GM10266 (cell line): ENCODE measurements around the gene PPP1R3D.
"Not testable (repeated sequence)": the region's sequence is repeated elsewhere in the genome, so short reads cannot be mapped to it uniquely, and the experiment has no call there.

Source experiments
- DNase-seq: peaks from one replicate; pipeline ENCODE4 v3.0.0; 2012; ENCODE audit errors: extremely low spot score
- TF ChIP-seq, protein P1 (sequence below): IDR thresholded peaks from 2 replicates; pipeline ENCODE4 v1.5.1; 2012; ENCODE audit warnings: mild to moderate bottlenecking, low read depth; ENCODE audit not compliant: control insufficient read depth, insufficient read depth; ENCODE audit errors: missing control alignments

The PPP1R3D gene

GRCh38 chr20:59961423-59961822, 21.3 kb upstream of the PPP1R3D start:
- TF ChIP-seq, protein P1, sequence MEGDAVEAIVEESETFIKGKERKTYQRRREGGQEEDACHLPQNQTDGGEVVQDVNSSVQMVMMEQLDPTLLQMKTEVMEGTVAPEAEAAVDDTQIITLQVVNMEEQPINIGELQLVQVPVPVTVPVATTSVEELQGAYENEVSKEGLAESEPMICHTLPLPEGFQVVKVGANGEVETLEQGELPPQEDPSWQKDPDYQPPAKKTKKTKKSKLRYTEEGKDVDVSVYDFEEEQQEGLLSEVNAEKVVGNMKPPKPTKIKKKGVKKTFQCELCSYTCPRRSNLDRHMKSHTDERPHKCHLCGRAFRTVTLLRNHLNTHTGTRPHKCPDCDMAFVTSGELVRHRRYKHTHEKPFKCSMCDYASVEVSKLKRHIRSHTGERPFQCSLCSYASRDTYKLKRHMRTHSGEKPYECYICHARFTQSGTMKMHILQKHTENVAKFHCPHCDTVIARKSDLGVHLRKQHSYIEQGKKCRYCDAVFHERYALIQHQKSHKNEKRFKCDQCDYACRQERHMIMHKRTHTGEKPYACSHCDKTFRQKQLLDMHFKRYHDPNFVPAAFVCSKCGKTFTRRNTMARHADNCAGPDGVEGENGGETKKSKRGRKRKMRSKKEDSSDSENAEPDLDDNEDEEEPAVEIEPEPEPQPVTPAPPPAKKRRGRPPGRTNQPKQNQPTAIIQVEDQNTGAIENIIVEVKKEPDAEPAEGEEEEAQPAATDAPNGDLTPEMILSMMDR = no peak
- no peak for DNase-seq

DNA sequence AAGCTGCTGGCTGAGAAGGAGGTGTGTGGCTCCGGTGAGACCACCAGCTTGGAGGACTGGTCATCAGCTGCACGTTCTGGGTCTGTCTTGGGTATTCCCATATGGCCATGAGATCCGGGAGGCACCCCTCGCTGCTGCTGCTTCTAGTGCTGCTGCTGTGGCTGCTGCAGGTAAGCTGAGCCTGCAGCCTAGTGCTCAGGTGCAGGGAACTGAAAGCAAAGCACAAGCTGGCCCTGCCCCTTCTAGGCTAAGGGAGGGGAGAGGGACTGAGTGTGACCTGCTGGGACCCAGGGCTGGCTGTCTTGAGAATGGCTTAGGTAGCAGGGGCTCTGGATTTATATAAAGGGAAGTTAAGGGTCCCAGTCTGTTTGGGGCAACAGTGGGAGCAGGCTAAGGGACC, 18.5 kb upstream of the PPP1R3D start:
- no peak for DNase-seq

DNA sequence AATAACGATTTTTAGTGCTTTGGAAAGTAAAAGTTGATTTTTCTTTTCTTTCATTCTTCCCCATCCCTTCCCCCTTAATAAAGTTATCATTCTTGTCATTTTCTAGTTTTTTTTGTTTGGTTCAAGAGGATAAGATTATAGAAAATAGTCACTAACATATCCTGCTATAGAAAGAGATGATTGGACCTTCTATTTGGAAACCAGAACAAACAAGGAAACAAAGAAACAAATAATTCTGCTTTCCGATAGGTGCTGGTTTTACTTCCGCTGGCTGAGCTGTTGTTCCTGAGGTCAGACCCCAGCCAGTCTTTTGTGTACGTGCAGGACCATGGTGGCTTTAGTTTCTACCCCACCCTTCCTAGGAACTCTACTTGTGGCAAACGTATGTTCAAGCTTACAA, 18.0 kb upstream of the PPP1R3D start, which contains the start of gene CDH26:
CDH26 (plus strand) TSS at position 301 of the 400 bp plus-strand sequence. CDS start 304 bp downstream, outside the sequence.
- TF ChIP-seq, protein P1 = no peak
- DNase-seq = no peak

More for the DNA sequence above, 18.5 kb upstream of the PPP1R3D start:
- TF ChIP-seq, protein P1 = no peak

- not testable (repeated sequence) for DNase-seq
Measured at GRCh38 chr20:59957568-59957967, 17.5 kb upstream of the PPP1R3D start.

DNA sequence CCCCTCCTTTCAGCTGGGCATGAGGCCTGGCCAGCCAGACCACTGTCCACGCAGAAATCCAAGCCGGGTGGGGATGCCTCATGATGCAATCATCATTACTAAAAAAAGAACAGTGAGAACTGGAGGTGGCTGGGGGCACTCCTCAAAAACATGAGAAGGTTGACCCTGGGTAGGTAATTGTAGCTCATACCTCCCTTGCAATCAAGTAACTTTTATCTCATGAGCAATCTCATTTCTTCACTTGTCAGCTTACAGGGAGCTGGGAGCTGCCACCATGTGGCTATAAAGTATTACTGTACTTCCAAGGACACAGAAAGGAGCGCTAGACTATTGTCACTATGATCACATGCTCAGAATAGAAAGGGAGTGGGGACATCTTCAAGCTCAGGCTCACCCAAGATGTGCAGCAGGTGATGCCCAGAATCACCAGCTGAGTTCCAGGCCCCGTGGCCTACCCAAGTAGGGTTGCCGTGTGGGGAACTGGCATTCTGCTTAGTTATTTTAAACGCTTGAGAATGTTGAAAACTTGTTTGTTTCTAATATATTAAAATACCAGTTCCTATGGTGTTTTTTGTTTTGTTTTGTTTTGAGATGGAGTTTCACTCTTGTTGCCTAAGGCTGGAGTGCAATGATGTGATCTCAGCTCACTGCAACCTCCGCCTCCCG, 15.2 kb upstream of the PPP1R3D start:
- TF ChIP-seq, protein P1 = peak; percentile 18
- DNase-seq = no peak

DNA sequence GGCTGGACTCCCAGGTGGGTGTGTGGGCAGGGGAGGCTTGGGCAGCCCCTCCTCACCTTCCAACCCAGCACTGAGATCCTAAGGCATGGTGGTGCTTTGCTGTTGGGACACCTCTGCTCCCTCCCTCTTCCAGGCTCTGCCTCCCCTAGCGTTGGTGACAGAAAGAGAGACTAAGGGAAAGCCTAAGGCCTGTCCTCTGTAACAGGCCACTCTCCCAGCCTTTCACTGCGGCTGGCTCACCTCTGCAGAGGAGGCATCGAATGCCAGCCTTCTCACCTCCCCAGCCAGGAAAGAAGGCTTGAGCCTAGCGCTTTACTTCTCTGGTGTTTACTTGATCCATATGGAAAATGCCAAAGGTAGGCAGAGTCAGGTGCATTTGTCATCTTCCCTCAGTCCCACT, 14.6 kb upstream of the PPP1R3D start:
- DNase-seq = no peak
- TF ChIP-seq, protein P1 = no peak

GRCh38 chr20:59949911-59950310, 9.8 kb upstream of the PPP1R3D start:
- TF ChIP-seq, protein P1 = no peak
- DNase-seq = no peak
